Body of pancreas (tissue), 4 donors: ENCODE measurements around the gene CEP83.

ENCODE experiments used
- POLR2A ChIP-seq, 3 donors: fragments of 450-650 bp; IDR thresholded peaks; one replicate each; pipeline ENCODE4 v1.6.1; 2016; ENCODE audit warnings: antibody characterized with exemption in 3 of 3, mild to moderate bottlenecking in 2 of 3
- TF ChIP-seq, protein P1 (sequence below), 7 experiments: fragments of 450-650 bp in 4 of 7; fragments of 200-600 bp in 3 of 7; sonication (generic) in 3 of 7; IDR thresholded peaks; one replicate each; pipeline ENCODE4 v1.5.1; 2016 to 2019; ENCODE audit warnings: antibody characterized with exemption in 7 of 7

DNA sequence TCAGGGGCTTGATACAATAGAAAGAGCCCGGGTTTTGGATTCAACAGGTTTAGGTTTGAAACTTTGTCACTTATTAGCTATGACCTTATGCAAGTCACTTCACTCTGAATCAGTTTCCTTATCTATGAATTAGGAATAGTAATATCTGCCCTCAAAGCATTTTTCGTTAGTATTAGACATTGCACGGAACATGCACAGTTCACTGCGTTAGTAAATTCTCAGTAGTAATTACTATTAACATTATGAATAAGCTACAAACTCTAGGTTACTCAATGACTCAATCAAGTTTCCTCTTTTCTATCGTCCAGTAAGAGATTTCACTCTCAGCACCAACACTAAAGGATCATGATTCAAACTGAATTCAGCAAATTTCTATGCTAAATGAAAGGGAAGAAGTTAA, 150.3 kb downstream of the CEP83 start:
- no peak for TF ChIP-seq POLR2A (IDR thresholded peaks at IDR 0.05)
- TF ChIP-seq, protein P1, sequence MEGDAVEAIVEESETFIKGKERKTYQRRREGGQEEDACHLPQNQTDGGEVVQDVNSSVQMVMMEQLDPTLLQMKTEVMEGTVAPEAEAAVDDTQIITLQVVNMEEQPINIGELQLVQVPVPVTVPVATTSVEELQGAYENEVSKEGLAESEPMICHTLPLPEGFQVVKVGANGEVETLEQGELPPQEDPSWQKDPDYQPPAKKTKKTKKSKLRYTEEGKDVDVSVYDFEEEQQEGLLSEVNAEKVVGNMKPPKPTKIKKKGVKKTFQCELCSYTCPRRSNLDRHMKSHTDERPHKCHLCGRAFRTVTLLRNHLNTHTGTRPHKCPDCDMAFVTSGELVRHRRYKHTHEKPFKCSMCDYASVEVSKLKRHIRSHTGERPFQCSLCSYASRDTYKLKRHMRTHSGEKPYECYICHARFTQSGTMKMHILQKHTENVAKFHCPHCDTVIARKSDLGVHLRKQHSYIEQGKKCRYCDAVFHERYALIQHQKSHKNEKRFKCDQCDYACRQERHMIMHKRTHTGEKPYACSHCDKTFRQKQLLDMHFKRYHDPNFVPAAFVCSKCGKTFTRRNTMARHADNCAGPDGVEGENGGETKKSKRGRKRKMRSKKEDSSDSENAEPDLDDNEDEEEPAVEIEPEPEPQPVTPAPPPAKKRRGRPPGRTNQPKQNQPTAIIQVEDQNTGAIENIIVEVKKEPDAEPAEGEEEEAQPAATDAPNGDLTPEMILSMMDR (IDR thresholded peaks at IDR 0.05), result no peak
